Coronary artery (tissue), 2 donors: ENCODE measurements around the gene MED17.

Experiments
- DNase-seq: peaks from one replicate; pipeline ENCODE4 v3.0.0-alpha.2; 2017; ENCODE audit warnings: low spot score
- H3K27ac ChIP-seq, 2 donors: fragments of 200-600 bp; sonication (generic); one replicate each; pipeline ENCODE4 v1.5.1; 2016 to 2019
- H3K4me3 ChIP-seq: fragments of 200-600 bp; sonication (generic); 2 replicates; pipeline ENCODE4 v1.5.1; 2016; ENCODE audit warnings: mild to moderate bottlenecking, moderate library complexity
- CTCF ChIP-seq: fragments of 200-600 bp; sonication (generic); IDR thresholded peaks from one replicate; pipeline ENCODE4 v1.5.1; 2019; ENCODE audit warnings: antibody characterized with exemption

Gene MED17

GRCh38 chr11:93817426-93818348, 33.6 kb downstream of the MED17 start:
- TF ChIP-seq CTCF, result no peak
- Histone ChIP-seq H3K4me3 (no peak overlapping the region), H3K27ac (no peak overlapping the region)
- DNase-seq, result no peak

GRCh38 chr11:93819966-93820695, 36.0 kb downstream of the MED17 start:
- no peak for DNase-seq
- no peak for TF ChIP-seq CTCF
- Histone ChIP-seq H3K4me3 (no peak overlapping the region), H3K27ac (no peak overlapping the region)

- Histone ChIP-seq H3K4me3 (no peak overlapping the region), H3K27ac (no peak overlapping the region)
- DNase-seq, result no peak
- TF ChIP-seq CTCF, result no peak
These were observed 36.8 kb downstream of the MED17 start for GRCh38 chr11:93820847-93821246.

GRCh38 chr11:93821617-93822016, 37.5 kb downstream of the MED17 start:
- DNase-seq, result no peak
- Histone ChIP-seq H3K4me3 (no peak overlapping the region), H3K27ac (no peak overlapping the region)
- TF ChIP-seq CTCF, result no peak

GRCh38 chr11:93822359-93822758, 38.3 kb downstream of the MED17 start:
- no peak for DNase-seq
- Histone ChIP-seq H3K4me3 (no peak overlapping the region), H3K27ac (no peak overlapping the region)
- no peak for TF ChIP-seq CTCF

- H3K4me3 ChIP-seq, result no peak overlapping the region
- DNase-seq, result no peak
- no peak overlapping the region for H3K27ac ChIP-seq
- TF ChIP-seq CTCF, result no peak
These were observed 39.1 kb downstream of the MED17 start for GRCh38 chr11:93823210-93823609.
